ENCODE results near the gene ARL15.

Gene ARL15

DNA sequence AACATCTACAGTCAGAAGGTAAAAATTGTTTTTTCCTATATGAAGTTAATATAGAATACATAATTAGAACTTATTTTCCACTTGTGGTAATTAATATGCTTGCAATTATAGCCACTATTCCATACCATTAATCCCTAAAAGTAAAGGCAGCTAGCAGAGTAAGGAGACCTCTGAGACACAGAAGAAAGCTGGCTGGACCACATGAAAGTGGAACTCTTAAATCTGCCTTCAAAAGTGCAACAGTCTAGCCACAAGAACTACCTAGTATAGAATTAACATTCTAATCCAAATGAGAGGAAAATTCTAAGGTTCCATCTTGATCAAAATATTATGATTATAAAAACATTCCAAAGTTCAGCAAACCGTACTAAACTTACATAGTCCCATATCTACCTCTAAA is 37.6 kb downstream of the ARL15 start:
- no peak for TF ChIP-seq CTCF (IDR thresholded peaks at IDR 0.05; ENCODE audit: borderline replicate concordance, control extremely low read depth, extremely low read depth, insufficient read depth, missing control alignments)
- in situ Hi-C loops (cut with MboI; ENCODE audit: low sequenced_read_pairs, unreplicated experiment), result loop anchor here (25.0 kb wide), 1 partner anchor 215 kb away; no protein-coding TSS in a partner anchor
- no peak for DNase-seq (ENCODE audit: low spot score)

DNA sequence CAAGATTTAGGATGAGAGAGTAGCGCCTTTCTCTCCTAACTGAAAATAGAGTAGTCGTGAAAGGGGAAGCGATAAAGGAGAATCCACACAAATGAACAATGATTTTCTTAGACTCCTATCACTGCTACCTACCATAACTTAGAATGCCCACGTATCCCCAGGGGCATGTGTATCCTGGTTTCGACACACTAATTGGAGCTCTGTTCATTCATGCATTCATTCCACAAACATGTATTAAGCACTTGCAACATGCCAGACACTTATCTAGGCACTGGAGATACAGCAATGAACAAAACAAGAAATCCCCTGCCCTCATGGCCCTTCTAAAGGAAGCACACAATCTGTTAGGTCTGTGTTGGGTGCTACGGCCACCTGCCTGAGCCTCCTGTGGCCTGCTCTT is 40.0 kb downstream of the ARL15 start:
- DNase-seq (ENCODE audit: low spot score), result no peak
- no peak for TF ChIP-seq CTCF (IDR thresholded peaks at IDR 0.05; ENCODE audit: borderline replicate concordance, control extremely low read depth, extremely low read depth, insufficient read depth, missing control alignments)
- in situ Hi-C loops (cut with MboI; ENCODE audit: low sequenced_read_pairs, unreplicated experiment), result loop anchor here (25.0 kb wide), 1 partner anchor 217 kb away; no protein-coding TSS in a partner anchor

GRCh38 chr5:54264574-54264973 is 45.8 kb downstream of the ARL15 start:
- TF ChIP-seq CTCF (IDR thresholded peaks at IDR 0.05; ENCODE audit: borderline replicate concordance, control extremely low read depth, extremely low read depth, insufficient read depth, missing control alignments), result no peak
- no peak for DNase-seq (ENCODE audit: low spot score)
- in situ Hi-C loops (cut with MboI; ENCODE audit: low sequenced_read_pairs, unreplicated experiment), result loop anchor here (25.0 kb wide), 1 partner anchor 223 kb away; no protein-coding TSS in a partner anchor

DNA sequence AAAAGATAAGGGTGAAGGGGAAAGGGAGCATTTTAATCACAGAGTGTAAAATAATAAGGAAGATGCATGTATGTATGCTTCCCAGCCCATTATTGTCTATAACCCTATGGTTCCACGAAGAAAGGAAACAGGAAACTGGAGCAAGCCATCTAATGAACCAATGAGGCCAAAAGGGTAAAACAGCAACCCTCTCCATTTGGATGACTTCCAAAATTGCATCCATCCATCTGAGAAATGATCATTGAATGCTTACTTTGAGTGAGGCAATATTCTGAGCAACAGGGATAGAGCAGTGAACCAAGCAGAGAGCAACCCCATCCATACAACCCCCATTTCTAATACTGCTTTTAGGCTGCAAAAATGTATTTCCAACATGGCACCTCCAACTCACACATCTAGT is 46.9 kb downstream of the ARL15 start:
- in situ Hi-C loops (cut with MboI; ENCODE audit: low sequenced_read_pairs, unreplicated experiment), result loop anchor here (25.0 kb wide), 1 partner anchor 224 kb away; no protein-coding TSS in a partner anchor
- no peak for DNase-seq (ENCODE audit: low spot score)
- TF ChIP-seq CTCF (IDR thresholded peaks at IDR 0.05; ENCODE audit: borderline replicate concordance, control extremely low read depth, extremely low read depth, insufficient read depth, missing control alignments), result no peak

DNA sequence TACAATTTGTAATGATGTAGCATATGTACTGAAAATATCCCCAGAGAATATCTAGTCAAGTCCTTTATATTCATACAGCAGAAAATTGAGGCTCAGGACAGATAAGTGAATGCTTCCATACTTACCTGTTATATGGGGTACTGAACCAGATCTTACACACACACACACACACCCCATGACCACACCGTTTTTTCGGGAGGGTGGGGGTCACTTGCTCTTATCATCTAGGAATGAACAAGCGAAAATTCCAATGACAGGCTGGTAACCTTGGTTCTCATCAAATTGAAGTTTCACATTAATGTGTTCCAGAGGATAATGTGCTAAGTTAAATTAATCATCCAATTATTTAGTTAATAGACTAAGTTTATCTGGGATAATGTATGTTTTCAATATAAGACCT is 48.8 kb downstream of the ARL15 start:
- in situ Hi-C loops (cut with MboI; ENCODE audit: low sequenced_read_pairs, unreplicated experiment), result loop anchor here (25.0 kb wide), 1 partner anchor 226 kb away; no protein-coding TSS in a partner anchor
- no peak for TF ChIP-seq CTCF (IDR thresholded peaks at IDR 0.05; ENCODE audit: borderline replicate concordance, control extremely low read depth, extremely low read depth, insufficient read depth, missing control alignments)
- DNase-seq (ENCODE audit: low spot score), result no peak

GRCh38 chr5:54259981-54260380 is 50.4 kb downstream of the ARL15 start:
- TF ChIP-seq CTCF (IDR thresholded peaks at IDR 0.05; ENCODE audit: borderline replicate concordance, control extremely low read depth, extremely low read depth, insufficient read depth, missing control alignments), result no peak
- DNase-seq (ENCODE audit: low spot score), result no peak
- in situ Hi-C loops (cut with MboI; ENCODE audit: low sequenced_read_pairs, unreplicated experiment), result loop anchor here (10.0 to 25.0 kb wide), 2 partner anchors 155 to 227 kb away; no protein-coding TSS in a partner anchor

Data from GM13976 (cell line).